DMS153 treated with DMSO at 0.1 percent for 48 hours (cell line): ENCODE measurements around the gene CADM1.

Source experiments
- DNase-seq: peaks from one replicate; lab custom pipeline; 2025; ENCODE audit not compliant: unreplicated experiment; lab: John Stamatoyannopoulos, UW

CADM1 gene

DNA sequence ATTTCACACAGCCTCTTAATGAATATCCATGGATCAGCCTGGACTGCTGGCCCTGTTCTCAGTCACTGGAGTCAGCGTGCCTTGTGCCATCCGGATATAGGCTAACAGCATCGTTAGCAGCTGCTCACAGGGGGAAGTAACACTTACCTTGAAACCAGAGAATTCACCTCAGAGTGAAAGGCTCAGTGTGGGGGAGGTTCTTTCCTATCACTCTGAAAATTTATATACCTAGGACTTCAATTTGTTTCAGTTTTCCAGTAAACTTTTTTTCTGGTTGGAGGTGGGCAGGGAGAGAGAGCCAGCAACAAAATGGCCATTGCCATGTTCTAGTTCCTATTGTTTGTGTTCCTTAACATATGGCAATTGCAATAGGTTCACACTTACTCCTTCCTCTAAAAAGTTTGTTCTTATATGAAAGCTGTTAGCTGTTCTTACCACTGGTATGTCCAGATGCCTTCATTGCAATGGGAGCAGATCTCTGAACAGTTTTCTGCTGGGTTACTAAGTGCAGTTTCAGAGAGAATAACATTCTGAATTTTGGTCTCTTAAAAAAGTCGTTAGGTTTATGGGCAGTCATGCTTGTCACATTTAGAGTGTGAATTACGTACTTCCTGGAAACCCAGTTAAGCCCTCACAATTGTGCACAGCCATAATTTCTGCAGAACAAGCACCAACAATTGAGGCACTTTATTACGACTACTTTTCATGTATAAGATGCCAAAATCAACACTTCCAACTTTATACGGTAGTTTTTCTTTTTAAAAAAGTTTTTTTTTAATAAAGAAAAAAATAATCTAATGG is 247.6 kb downstream of the CADM1 start:
- peak; percentile 46 for DNase-seq

DNA sequence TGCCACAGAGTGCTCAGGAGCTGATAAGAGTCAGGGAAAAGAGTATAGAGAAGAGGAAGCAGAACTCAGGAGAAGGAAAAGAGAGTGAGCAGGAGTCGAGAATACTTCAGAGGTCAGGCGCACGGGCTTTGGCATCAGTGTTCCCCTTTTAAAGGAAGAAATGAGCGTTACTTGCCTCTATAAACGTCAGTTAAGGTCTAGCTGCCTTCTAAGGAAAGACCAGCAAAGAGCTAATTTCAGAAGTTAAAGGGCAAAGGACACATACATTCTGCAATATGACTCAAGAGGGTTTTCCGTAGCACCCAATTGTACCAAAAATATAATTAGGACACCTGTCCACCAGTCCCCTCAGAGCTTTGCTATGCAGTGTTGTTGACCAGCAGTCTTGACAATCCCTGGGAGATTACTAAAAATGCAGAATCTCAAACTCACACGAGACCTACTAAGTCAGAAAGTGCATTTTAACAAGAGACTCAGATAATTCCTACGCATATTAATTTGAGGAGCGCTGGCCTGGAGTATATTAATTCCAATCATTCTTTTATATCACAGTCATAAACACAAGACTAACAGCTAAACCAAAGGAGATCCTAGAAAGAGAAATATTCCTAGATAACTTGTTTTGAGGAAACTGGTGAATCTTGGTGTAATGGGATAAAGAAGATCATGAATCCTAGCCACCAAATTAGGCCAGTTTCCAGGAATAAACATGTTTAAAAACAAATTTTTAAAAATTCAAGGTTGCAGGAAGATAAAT is 249.0 kb downstream of the CADM1 start:
- no peak for DNase-seq

DNA sequence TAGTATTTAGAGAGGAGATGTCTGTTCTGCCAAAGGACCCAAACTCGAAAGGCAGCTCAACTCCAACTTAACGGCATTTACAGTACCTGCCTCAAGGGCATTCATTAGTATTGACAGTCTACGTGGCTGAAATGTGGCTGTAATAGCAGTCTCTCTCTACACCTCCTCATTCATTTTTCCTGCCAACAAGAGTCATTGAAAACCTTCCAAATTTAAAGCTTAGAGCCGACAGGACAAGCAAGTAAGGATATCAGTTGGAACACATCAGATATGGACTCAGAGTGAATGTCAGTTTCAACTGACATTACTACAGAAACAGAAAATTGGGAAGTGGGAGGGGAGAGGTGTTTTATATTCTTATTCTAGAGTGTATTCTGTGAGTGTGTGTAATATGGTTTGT is 253.1 kb downstream of the CADM1 start:
- DNase-seq: no peak

DNA sequence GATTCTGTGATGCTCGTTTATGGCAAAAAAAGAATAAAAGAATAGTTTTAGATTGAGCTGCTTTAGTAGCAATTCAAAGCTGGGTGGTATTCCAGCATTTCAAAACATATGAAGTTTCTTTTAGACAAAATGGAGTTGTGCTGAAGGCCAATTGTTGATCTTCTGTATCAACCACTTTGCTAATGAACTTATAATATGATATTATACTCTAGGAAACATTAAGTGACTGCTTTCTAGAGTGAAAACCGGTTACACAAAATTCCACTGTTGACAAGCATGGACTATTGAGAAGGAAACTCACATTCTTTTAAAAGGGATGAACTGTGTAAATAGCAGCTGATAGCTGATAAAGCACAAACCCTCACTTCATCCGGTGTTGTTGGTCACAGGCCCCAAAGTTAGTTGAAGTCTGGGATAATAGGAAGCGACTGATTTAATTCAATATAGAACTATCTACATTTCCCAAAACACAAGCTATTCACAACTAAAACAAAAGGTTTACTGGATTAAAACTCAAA is 255.1 kb downstream of the CADM1 start:
- DNase-seq: no peak

DNA sequence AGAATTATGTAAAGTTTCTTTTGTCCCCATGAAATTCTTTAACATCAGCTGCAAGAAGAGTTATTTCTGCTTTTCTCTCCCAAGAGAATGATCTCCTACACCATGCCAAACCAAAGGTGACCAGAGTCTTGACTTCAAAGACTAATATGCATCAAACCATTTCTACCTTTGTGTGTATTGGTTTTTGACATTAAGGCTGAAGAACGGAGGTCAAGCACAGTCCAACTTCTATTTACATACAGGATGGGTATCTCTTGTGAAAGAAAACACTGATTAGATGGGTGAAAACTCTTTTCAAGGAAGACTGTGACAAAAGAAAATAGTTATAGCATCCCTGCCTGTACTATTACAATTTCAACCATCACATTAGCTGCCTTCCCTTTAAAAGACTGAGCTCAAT is 256.3 kb downstream of the CADM1 start:
- no peak for DNase-seq

DNA sequence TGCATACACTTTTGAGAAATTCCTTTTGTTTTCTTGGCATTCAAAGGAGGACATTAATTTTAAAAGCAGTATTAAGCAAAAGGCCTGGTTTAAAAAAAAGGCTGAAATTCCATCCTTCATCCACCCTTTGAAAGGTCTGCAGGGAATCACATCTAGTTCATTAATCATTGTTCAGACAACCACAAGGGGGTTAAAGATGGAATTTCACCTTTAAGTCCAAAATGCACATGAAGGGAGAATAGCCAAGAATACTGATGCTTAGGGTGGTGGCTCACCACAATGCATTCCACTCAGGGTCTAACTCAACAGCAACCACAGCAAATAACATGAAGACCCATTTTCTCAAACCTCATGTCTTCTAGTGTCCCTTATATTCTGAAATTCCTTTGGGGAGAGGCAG is 256.9 kb downstream of the CADM1 start:
- no peak for DNase-seq

DNA sequence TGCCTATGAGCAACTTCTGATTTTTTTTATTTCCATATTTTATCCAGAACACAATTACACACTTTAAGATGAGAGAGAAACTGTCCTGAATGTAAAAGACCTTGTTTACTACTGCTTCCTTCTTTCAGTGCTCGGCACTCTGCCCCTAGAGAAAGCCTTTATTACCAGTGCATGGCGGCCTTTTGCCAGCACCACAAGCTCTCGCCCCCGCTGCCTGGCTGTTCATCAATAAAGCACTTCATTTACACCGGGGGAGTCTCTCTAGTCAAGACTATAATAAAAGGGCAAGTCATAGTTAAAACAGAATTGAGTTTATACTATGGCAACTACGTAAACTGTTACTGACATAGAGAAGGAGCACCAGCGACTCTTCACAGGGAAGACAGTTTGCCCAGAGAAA is 259.5 kb downstream of the CADM1 start:
- peak; percentile 51 for DNase-seq

DNA sequence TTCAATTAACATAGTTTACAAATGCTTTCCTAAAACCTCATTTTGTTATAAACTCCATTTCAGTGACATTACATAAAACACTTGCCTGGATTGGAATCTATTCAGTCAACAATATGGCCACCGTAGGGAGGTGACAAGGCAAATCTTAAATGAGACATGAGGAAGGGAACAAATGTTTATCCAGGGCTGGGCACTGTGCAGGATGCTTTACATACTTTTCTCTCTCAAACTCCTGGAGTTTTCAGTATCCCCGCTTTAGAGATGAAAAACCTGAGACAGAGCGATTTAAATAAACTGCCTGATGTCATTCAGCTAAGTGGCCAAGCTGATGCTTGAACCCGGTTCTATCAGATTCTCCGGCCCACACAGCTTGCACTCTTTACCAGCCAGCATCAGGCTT is 259.9 kb downstream of the CADM1 start:
- DNase-seq: no peak

DNA sequence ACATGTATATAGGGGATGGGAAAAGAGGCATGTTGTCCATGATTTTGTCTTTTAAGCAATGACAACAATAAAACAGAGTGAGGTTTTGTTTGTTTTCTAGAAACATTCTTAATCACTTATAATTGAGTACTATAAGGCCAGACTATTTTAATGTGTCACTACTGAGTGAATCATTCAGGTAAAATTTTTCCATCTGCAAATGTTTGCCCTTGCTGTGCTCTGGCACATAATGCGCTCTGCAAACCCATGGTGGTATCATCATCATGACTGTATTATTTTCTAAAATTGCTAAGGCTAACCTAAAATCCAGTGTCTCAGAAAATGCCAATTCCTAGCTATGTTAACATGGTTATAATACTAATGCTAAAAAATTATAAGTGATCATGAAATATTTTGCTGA is 261.2 kb downstream of the CADM1 start:
- no peak for DNase-seq

DNA sequence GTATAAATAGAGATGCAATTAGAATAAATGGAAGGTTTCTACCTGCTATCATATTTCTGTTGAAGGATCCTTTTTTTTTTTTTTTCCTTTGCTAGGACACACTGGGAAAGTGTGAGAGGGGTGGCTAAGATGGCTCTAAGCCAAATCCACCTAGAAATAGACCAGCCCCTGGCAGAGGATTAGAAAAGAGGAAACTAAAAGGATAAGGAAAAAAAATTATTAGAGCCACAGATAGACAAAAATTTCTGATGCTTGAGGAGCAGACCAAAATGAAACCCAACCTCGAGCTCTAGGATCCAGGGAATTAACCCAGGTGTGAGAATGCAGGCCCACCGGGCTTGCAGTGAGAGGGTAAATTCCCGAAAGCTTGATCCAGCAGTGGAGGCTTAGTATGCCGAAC is 262.3 kb downstream of the CADM1 start:
- no peak for DNase-seq

DNA sequence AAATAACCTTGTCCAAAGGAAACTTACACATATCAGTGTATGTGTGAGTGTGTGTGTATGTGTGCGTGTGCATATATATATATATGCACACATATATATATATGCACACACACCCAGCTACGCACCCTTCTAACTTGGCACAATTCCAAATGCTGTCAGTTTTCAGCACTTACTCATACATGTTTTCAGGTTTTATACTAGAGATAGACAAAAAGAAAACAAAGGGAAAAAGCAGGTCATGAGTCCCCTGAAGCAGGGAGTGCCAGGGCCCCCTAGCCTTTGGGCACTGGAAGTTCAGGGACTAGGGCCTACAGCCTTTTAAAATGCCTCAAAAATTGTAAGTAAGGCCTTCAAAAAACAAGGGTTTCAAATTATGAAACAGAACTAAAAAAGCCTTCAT is 265.4 kb downstream of the CADM1 start:
- DNase-seq: no peak

DNA sequence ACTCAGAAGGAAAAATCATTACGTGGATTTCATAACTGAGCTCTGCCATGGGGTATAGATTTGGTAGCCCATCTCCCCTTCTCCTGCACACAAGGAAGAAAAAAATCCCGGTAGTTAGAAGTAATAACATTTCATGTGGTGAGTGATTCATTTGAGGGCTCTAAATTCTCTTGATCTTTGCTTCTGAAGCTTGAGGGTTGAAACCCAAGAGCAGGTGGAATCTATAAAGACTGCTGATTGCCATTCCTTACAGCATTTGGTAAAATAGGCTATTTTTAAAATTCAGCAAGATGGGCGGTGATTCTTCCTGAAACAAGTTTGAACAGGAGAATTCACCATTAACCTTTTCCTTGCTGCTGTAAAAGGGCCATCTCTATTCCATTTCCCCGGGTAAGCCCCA is 266.1 kb downstream of the CADM1 start:
- no peak for DNase-seq

DNA sequence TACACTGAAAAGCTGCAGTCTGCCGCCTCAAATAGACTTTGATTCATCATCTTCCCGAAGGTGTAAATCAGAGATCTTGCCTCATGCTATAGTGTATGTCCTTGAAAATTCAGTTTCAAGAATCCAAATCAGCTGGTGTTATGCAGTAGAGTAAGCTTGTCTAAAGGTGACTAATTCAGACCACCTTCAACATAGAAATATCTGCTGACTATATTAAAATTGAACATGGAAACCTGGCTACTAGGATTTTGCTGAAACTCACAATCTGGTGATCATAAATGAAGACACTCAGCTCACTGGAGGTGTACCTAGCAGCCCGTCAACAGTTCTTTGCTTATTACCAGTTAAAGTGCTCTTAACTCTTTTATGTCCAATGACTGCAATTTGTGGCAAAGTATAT is 266.6 kb downstream of the CADM1 start:
- DNase-seq: no peak

DNA sequence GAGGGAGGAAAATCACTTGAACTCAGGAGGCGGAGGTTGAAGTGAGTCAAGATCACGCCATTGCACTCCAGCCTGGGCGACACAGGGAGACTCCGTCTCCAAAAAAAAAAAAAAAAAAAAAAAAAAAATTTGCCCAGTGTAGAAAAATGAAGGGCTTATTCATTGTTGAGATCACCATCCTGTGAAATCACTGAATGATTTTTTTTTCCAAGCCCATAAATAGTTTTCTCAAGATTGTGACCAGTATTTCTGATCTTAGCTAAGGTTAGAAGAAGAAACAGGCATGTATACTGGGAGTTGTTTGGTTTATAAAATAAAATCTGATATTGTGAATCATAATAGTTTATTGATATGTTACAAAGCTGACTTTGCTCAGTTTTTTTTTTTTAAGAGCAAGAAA is 269.4 kb downstream of the CADM1 start:
- no peak for DNase-seq

DNA sequence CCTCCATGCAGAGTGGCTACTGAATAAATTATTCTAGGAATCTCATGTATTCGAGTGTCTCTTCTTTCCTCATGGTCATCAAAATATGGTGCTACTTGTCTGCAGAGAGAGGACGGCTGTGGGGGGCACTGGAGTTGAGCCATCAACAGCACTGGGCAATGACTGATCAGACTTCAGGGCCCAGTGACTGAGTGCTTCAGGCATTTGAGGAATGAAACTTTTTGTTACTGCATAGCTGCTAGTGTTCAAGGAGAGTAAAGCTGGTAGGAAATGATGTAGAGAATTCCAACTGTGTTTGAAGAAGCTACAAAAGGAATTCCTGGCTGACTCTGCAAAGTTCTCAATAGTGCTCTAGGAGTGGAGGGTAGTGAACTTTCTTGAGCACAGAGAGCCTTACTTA is 277.7 kb downstream of the CADM1 start:
- no peak for DNase-seq

DNA sequence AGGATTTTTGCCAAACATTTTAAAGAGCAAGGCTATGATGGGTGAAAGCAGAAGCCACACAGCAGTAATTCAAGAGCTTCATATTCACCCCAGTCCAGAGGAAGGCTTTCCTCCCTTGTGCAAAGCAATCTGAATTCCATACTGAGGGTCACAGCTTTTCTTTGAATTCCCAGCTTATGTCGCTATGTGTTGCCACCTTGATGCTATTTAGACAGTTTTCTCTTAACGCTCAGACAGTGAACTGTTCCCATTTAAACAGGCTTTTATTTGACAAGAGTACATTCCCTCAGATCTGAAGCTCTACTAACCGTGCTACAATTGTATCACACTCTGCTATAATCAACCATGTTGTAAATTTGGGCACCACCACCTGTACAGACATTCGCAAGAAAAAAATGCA is 279.7 kb downstream of the CADM1 start:
- DNase-seq: no peak

DNA sequence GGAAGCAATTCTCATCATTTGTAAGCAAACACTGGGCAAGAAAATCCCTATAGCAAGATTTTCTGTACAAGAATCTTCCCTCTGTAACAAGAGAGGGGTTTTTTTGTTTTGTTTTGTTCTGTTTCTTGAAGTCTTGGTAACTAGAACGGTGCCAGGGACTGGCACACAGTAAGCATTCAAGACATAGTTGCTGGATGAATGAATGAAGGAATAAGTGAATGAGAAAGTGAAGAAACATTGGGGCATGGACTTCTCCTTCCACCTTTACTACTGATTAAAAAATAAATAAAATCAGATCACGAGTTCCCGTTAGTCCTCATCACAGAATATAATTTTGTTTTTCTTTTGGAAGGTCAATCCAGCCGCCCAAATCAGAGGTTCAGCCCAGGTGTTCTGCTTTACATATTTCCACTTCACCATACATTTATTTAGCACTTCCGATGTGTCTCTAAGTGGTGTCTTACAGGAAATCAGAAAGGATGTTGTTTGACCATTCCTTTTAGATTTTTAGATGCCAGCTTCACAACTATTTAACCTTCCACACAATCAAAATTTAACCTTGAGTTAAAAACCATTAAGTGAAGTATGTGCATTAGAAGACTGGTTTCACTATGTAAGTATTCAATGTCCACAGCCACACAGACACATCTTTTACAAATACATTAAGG is 281.2 kb downstream of the CADM1 start:
- DNase-seq: peak; percentile 35

DNA sequence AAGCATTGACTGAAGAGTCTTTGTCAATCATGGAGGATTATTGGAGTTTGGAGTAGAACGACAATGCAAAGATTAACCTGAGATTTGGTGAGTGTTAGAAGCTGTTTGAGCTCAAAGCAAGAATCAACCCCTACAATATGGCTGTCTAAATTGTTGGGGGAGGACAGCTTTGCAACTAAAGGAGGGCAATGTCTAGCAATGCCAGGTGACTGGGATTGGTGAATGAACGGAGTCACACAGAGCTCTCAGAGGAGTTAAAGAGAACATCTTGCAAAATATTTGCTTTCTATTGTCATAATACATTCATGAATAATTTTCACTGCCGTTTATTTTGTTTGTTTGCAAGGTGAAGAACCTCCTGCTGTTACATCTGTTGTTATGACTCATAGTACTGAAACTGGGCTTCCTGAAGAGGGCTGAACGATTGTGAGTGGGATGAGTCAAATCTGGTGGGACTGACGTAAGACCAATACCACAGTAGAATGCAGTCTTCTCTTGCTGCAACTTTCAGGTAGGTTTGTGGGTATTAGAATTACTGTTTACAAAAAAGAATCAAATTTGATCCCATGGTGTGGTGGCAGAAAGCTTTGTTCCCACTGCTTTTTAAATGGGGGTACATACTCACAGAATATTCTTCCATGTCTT is 281.9 kb downstream of the CADM1 start:
- DNase-seq: peak; percentile 84

DNA sequence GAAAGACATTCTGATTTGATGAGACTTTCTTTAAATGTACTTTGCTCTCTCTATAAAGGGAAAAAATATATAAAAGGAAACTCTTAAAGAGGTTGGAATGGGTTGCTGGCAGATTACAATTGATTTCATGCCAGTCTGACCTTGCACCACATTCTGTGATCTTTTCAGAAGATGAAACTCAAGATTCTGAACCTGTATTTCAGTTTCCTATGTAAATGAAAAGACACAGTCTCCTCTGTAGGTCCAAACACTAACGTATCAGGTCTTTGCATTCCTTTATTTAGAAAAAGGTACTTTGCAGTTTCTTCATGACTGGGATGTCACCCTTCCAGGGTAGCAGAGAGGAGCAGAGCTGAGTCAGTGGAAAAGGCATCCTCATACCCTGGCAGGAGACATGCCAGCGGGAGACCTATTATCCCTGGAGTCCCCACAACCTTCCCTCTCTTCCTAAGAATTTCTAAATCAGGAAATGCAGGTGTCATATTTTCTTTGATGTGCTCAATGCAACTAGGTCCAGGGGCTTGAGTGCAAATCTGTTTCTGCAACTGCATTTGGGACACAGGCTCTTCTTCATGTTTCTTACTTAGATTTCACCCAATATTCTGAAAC is 282.6 kb downstream of the CADM1 start:
- DNase-seq: no peak

DNA sequence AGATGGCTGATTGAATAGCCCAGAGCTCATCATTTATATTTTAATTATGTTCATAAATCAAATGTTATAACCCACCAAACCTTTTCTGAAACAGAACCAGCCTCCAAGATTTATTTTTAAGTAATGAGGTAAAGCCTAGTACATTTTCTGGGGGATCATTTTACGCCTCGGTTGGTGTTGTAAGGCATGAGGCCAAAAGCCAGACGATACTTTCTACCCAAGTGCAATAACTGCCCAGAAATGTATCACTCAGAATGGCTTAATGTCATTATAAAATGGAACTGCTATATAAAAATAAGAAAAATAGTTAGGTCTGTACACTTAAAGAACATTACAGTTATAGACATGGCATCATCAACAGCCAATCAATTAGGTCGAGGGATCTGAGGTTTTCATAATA is 283.3 kb downstream of the CADM1 start:
- no peak for DNase-seq

DNA sequence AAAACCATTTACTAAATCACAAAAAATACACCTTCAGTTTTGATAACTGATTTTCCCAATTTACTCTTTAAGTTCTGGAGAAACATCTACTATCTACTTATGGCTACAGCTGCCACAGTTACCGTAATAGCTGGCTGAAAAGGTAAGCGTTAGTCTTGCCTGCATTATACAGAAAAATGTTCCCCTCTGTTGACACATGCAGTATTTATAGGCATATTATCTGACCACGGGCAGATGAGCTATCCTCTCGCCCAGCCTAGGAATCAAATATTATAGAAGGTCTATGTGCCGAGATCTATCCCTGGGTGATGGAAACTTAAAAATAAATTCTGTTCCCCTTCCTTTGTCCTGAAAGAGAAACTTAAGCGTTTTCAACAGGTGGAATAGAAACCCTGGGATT is 283.8 kb downstream of the CADM1 start:
- DNase-seq: no peak
